ENCODE data around the gene CYB5B.

Gene CYB5B

DNA sequence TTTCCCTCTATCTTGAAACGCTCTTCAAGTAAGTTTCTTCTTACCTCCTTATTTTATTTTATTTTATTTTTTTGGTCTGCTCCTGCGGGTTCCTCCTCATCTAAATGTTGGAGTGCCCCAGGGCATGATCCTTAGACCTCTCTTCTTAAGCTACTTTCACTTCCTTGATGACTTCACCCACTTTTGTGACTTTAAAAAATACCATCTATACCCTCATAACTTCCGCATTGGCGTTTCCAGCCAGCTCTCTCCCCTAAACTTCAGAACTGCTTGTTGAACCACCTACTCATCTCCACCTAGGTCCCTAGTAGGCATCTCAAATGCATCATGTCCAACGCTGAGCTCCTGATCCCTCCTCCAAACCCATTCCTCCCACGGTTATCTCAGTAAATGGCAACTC lies 89.9 kb downstream of the CYB5B start:
- no peak for DNase-seq (ENCODE audit: low read depth in 2 of 2, low spot score in 1 of 2)

All from stimulated activated CD8-positive, alpha-beta memory T cell treated with anti-CD3 and anti-CD28 coated beads, Interleukin-4, amount 100 ng/mL, for 4 hours (primary cell).